HG02763 (cell line): ENCODE measurements around the gene ARHGDIB.

Source experiments
- ATAC-seq: cut with Tn5 transposase; IDR thresholded peaks from one replicate; pipeline ENCODE4 v1.9.1; 2021; ENCODE audit warnings: mild to moderate bottlenecking, moderate library complexity; ENCODE audit not compliant: unreplicated experiment

Gene ARHGDIB

DNA sequence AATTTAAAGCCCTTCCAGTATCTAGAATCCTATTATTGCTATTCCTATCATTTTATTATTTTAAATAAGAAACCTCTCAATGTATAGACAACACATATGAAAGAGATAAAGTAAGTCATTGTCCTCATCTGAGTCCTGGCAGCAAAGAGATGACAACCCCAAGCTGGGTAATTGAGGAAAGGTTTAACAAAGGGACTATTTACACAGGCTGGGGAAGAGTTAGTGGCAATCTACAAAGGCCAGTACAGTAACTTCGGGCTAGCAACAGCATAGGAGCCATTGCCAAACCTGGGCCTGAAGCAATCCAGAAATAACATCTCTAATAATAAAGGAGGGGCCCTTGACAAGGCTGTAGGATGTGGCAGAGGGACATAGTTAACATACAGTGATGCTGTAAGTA lies 22.6 kb upstream of the ARHGDIB start:
- ATAC-seq = no peak

DNA sequence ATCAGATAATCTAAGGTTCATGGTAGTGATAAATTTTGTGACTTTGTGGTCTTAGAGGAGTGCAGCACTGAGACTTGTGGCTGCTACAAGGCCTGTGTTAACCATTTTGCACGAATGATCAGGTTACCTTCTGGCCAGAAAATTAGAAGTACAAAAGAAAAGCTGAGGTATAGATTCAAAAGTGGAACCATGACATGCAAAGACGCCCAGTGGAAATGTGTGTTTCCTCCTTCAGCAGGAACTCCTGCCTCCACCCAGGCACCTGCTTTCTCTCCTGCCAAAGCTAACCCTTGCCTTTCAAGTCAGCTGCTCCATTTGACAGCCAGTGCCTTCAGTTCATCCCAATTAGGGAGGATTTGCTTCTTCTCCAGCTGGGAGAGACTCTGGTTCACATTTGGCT lies 21.6 kb upstream of the ARHGDIB start:
- no peak for ATAC-seq

DNA sequence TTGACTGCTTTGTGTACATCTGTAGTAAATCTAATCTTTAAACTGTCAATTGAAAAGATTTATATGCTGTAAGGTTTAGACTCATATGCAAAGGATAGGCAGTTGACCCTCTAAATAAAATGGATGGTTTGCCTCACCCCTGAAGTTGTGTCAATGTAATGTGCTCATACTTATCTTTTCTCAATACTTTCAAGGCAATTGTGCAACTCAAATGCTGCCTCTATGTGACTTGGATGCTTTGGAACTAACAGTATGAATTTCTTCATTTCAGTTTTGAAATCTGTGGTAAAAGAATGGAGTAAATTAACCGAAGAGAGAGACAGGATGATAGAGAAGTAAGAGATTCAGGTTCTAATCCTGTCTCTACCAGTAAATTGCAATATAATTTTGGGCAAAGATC lies 21.2 kb upstream of the ARHGDIB start:
- ATAC-seq = no peak

DNA sequence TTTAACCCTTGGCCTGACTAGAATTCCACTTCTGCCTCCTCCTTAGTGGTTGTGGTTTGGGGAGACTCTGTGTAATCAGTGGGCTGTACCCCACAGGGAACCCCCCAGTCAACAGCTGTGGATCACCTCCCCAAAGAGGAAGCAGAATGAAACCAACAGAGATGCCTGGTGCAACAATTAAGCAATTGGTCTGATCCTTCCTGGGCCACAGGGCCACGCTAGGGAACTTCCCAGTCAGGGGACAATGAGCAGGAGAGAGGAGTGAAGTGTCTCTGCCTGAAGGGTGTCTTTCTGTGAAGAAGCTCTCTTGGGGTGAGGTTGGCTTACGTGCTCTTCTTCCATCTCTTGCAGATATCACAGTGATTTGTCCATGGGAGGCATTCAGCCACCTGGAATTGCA lies 19.6 kb upstream of the ARHGDIB start:
- no peak for ATAC-seq

DNA sequence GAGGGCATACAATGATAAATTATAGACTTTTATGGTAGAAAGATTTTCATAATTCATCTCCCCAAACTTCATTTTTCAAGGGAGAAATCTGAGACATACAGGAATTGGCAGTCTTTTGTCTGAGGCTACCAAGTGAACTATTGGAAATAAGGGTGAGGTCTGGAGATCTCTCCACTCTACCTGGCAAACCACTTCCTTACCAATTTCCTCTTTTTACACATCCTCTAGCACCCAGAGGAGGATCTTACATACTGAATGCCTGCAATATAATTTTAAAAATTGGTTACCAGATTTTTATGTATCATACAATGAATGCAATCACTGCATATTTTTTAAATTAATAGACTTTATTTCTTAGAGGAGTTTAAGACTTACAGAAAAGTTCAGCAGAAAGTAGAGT lies 18.1 kb upstream of the ARHGDIB start:
- no peak for ATAC-seq

DNA sequence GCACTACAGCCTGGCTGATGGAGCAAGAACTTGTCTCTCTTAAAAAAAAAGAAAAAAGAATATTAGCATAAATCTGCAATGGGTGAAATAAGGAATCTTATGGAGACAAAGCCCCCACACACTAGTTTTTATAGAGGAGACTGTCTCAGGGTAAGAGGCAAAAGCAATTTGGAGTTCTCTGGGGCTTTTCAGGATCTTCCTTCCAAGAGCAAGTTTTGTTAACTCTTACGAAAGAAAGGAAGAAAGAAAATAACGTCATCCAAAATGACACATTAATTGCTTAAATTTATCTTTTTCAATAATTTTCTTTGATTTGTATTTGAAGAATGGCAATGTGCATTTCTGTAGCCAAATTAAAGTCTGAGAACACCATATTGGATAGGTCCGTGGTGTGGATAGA lies 15.3 kb upstream of the ARHGDIB start:
- no peak for ATAC-seq

- ATAC-seq = no peak
Measured at GRCh38 chr12:14975457-14975856, 14.1 kb upstream of the ARHGDIB start.

GRCh38 chr12:14974633-14975032 lies 13.2 kb upstream of the ARHGDIB start:
- ATAC-seq = no peak

- no peak for ATAC-seq
Measured at GRCh38 chr12:14972816-14973215, 11.4 kb upstream of the ARHGDIB start, which contains the start of gene PDE6H. Gene PDE6H (plus strand): TSS chr12:14973042. CDS start chr12:14978013, 4,971 bp downstream.

- ATAC-seq = no peak
Measured at GRCh38 chr12:14970473-14970872, 9.1 kb upstream of the ARHGDIB start.

DNA sequence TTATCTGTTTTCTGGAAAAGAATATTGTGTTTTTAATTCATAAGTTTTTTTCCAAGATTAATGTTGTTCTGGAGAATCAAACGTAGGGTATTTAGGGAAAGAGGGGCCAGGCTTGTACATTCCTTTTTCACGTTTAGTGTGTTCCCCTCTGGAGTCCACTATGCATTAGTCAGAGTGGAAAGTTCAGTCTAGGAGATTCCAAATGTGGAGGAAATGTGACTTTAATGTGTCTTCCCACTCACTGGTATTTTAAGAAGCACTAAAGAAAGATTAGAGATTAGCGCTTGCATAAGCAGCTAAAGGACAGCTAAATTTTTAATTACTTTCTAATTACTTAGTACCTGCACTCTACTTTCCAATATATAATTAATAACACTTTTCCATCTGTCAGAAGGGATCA lies 7.1 kb upstream of the ARHGDIB start:
- no peak for ATAC-seq

GRCh38 chr12:14965221-14965620 lies 3.8 kb upstream of the ARHGDIB start:
- no peak for ATAC-seq

GRCh38 chr12:14964406-14964805 lies 3.0 kb upstream of the ARHGDIB start:
- no peak for ATAC-seq

DNA sequence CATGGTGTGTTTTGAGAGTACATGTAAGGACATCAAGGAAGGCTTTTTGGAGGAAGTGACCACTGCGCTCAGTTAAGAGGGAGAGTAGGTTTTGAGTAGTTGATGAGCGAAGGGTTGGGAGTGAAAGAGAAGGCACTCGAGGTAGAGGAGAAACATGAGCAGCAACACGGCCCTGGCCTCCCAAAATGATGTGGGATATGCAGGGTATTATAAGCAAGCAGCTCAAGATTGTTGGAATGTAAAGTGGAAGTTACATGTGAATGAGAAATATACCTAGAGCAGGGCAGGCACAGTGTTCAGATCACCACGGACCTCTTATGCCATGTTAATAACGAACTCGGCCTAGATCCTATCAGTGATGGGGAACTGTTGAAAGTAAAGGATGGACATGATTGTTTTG lies 2.1 kb upstream of the ARHGDIB start:
- no peak for ATAC-seq

- no peak for ATAC-seq
Measured at GRCh38 chr12:14962797-14963196, 1.4 kb upstream of the ARHGDIB start.

DNA sequence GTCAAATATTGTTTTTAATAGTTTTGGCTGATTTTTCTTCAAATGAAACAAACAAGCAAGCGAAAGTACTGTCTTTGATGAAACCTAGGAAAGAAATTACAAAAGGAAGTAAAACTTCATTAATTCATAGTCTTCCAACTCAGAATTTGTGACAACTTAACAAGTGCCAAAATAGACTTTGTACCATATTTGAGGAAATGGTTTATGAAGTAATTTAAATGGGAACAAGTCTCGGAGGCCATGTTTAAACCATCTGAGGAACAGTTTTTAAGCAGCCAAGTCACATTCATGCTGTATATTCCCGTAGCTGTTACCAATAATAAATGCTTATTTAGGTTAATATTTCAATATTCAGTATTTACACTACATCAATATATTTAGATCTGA lies 745 bp upstream of the ARHGDIB start:
- ATAC-seq = no peak

GRCh38 chr12:14960548-14961465 lies 594 bp downstream of the ARHGDIB start:
- peak; percentile 43 for ATAC-seq

DNA sequence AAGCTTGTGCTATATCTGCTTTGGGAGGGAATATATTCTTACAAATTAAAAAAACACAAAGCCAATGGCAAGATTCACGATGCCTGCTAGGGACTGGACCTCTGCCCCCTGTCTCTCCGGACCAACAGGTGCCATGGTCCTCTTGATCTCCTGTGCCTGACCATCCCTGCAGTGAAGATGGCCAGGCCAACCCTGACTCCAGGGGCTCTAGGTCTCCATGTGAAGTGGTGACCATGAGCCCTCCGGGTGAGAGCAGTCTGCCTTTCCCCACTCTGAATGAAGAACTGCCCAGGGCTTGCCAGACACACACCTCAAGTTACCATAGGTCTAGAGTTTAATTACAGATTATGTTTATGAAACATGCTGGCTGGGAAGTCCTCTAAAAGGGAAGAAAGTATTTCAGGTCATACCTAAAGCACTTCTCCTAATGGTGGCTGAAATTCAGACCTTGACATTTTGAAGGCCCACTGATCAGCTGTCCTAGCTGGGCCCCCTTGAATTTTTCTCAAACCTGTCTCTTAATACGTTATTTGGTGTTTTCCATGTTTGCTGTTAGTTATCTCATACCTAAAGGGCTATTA lies 1.4 kb downstream of the ARHGDIB start:
- ATAC-seq = no peak

- ATAC-seq = no peak
Measured at GRCh38 chr12:14959463-14959862, 1.9 kb downstream of the ARHGDIB start.

DNA sequence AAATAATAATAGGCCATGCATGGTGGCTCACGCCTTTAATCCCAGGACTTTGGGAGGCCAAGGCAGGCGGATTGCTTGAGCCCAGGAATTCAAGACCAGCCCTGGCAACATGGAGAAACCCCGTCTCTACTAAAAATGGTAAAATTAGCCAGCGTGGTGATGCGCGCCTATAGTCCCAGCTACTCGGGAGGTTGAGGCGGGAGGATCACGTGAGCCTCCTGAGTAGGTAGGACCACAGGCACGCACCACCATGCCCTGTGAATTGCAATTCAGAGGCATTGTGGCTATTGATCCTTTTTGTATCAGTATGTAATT lies 2.3 kb downstream of the ARHGDIB start:
- ATAC-seq = no peak

- no peak for ATAC-seq
Measured at GRCh38 chr12:14958361-14959125, 2.9 kb downstream of the ARHGDIB start.
